GM12873 (cell line): ENCODE results near the gene ESF1.

ENCODE experiments used
- CTCF ChIP-seq: IDR thresholded peaks from 2 replicates; pipeline ENCODE4 v1.5.1; 2012; ENCODE audit warnings: low read depth, mild to moderate bottlenecking, moderate library complexity, low read length, control low read depth; ENCODE audit not compliant: insufficient read depth; ENCODE audit errors: missing control alignments

Gene ESF1

GRCh38 chr20:13784893-13785715 is at the start of gene ESF1, which contains the start of gene NDUFAF5:
Gene ESF1, minus strand, starts transcription at chr20:13784919. Its CDS starts 1,779 bp downstream, at chr20:13783140.
Gene NDUFAF5, plus strand, starts transcription at chr20:13785028. Its CDS starts 41 bp downstream, at chr20:13785069.
- no peak for TF ChIP-seq CTCF

- no peak for TF ChIP-seq CTCF
Observed at GRCh38 chr20:13831476-13831875, 46.8 kb upstream of the ESF1 start.

- TF ChIP-seq CTCF = no peak
Observed at GRCh38 chr20:13825465-13825864, 40.7 kb upstream of the ESF1 start.

GRCh38 chr20:13824459-13824858 is 39.7 kb upstream of the ESF1 start:
- TF ChIP-seq CTCF = no peak

GRCh38 chr20:13822459-13822858 is 37.7 kb upstream of the ESF1 start:
- no peak for TF ChIP-seq CTCF

GRCh38 chr20:13821876-13822275 is 37.2 kb upstream of the ESF1 start:
- no peak for TF ChIP-seq CTCF

- TF ChIP-seq CTCF = peak; percentile 53
Observed at GRCh38 chr20:13819885-13820645, 35.3 kb upstream of the ESF1 start.
